H9 (cell line): ENCODE measurements around the gene WDR70. TPM values are rescaled to one million over a fixed set of nuclear protein-coding genes. Genes with fewer than 3 reads are reported as not detected.

ENCODE experiments used
- DNase-seq: peaks from one replicate; pipeline ENCODE4 v3.0.0-alpha.2; 2017
- H2AFZ ChIP-seq: one replicate; pipeline ENCODE4 v1.6.1; 2013; ENCODE audit warnings: mild to moderate bottlenecking, low read length, control low read depth, moderate library complexity
- H2AK5ac ChIP-seq: 2 replicates; pipeline ENCODE4 v1.6.1; 2013; ENCODE audit warnings: low read length, control low read depth, mixed read lengths; ENCODE audit not compliant: insufficient read length
- H2BK120ac ChIP-seq: one replicate; pipeline ENCODE4 v1.6.1; 2013; ENCODE audit warnings: low read depth, mild to moderate bottlenecking, low read length, control low read depth, inconsistent platforms; ENCODE audit not compliant: poor library complexity, severe bottlenecking
- H2BK12ac ChIP-seq: 2 replicates; pipeline ENCODE4 v1.6.1; 2013; ENCODE audit warnings: low read length, control low read depth, mixed read lengths, low read depth; ENCODE audit not compliant: insufficient read length
- H2BK15ac ChIP-seq: 2 replicates; pipeline ENCODE4 v1.6.1; 2013; ENCODE audit warnings: low read depth, low read length, control low read depth
- H2BK20ac ChIP-seq: one replicate; pipeline ENCODE4 v1.6.1; 2013; ENCODE audit warnings: low read depth, mild to moderate bottlenecking, low read length, control low read depth, inconsistent platforms; ENCODE audit not compliant: poor library complexity, severe bottlenecking
- H2BK5ac ChIP-seq: 2 replicates; pipeline ENCODE4 v1.6.1; 2013; ENCODE audit warnings: low read length, control low read depth, mixed read lengths; ENCODE audit not compliant: insufficient read length
- H3K14ac ChIP-seq: 2 replicates; pipeline ENCODE4 v1.6.1; 2013; ENCODE audit warnings: low read length, control low read depth; ENCODE audit not compliant: insufficient read depth
- H3K18ac ChIP-seq: 2 replicates; pipeline ENCODE4 v1.6.1; 2013; ENCODE audit warnings: low read depth, mild to moderate bottlenecking, mixed read lengths, low read length, control low read depth; ENCODE audit not compliant: insufficient read length
- H3K23ac ChIP-seq: 2 replicates; pipeline ENCODE4 v1.6.1; 2013; ENCODE audit warnings: low read length, control low read depth, mixed read lengths, low read depth; ENCODE audit not compliant: insufficient read length
- H3K23me2 ChIP-seq: 2 replicates; pipeline ENCODE4 v1.6.1; 2013; ENCODE audit warnings: low read depth, mild to moderate bottlenecking, mixed read lengths, low read length, control low read depth; ENCODE audit not compliant: insufficient read length, poor library complexity, severe bottlenecking
- H3K27ac ChIP-seq: 2 replicates; pipeline ENCODE4 v1.5.1; 2013; ENCODE audit warnings: low read length, control low read depth, mixed read lengths, low read depth; ENCODE audit not compliant: insufficient read length
- H3K27me3 ChIP-seq: 2 replicates; pipeline ENCODE4 v1.6.1; 2013; ENCODE audit warnings: low read length, control low read depth, inconsistent platforms; ENCODE audit not compliant: insufficient read depth
- H3K4ac ChIP-seq: 2 replicates; pipeline ENCODE4 v1.6.1; 2013; ENCODE audit warnings: low read depth, mild to moderate bottlenecking, control low read depth, inconsistent platforms, low read length, moderate library complexity
- H3K4me1 ChIP-seq: 2 replicates; pipeline ENCODE4 v1.6.1; 2013; ENCODE audit warnings: low read length, control low read depth, inconsistent platforms; ENCODE audit not compliant: insufficient read depth
- H3K4me2 ChIP-seq: 2 replicates; pipeline ENCODE4 v1.6.1; 2013; ENCODE audit warnings: low read length, control low read depth, mixed read lengths; ENCODE audit not compliant: insufficient read length, insufficient read depth
- H3K56ac ChIP-seq: 2 replicates; pipeline ENCODE4 v1.6.1; 2013; ENCODE audit warnings: low read depth, mild to moderate bottlenecking, mixed read lengths, low read length, control low read depth; ENCODE audit not compliant: insufficient read length
- H3K79me1 ChIP-seq: 2 replicates; pipeline ENCODE4 v1.6.1; 2013; ENCODE audit warnings: low read depth, mild to moderate bottlenecking, moderate library complexity, low read length, control low read depth, inconsistent platforms; ENCODE audit not compliant: insufficient read depth, poor library complexity, severe bottlenecking
- H3K79me2 ChIP-seq: 2 replicates; pipeline ENCODE4 v1.6.1; 2013; ENCODE audit warnings: low read length, control low read depth, inconsistent platforms; ENCODE audit not compliant: insufficient read depth
- H3K9ac ChIP-seq: 2 replicates; pipeline ENCODE4 v1.6.1; 2013; ENCODE audit warnings: low read length, control low read depth, mixed read lengths; ENCODE audit not compliant: insufficient read length; ENCODE audit errors: extremely low read depth
- H3K9me3 ChIP-seq: one replicate; pipeline ENCODE4 v1.6.1; 2013; ENCODE audit warnings: low read depth, low read length, inconsistent platforms; ENCODE audit not compliant: control insufficient read depth
- H3T11ph ChIP-seq: one replicate; pipeline ENCODE4 v1.6.1; 2013; ENCODE audit warnings: mild to moderate bottlenecking, low read length, control low read depth, inconsistent platforms
- H4K20me1 ChIP-seq: one replicate; pipeline ENCODE4 v1.6.1; 2013; ENCODE audit not compliant: control insufficient read depth, insufficient read length, insufficient read depth
- H4K5ac ChIP-seq: 2 replicates; pipeline ENCODE4 v1.6.1; 2013; ENCODE audit warnings: low read depth, mild to moderate bottlenecking, mixed read lengths, low read length, control low read depth; ENCODE audit not compliant: insufficient read length
- H4K8ac ChIP-seq: replicated peaks from 2 replicates; pipeline ENCODE4 v1.6.1; 2013; ENCODE audit warnings: low read length, control low read depth, mixed read lengths, low read depth; ENCODE audit not compliant: insufficient read length
- H4K91ac ChIP-seq: 2 replicates; pipeline ENCODE4 v1.6.1; 2013; ENCODE audit warnings: low read depth, mild to moderate bottlenecking, moderate library complexity, mixed read lengths, low read length, control low read depth; ENCODE audit not compliant: insufficient read length
- H3K27ac Mint-ChIP-seq, 3 experiments: 2 replicates in 2 of 3; 3 replicates in 1 of 3; pipeline ENCODE4 v1.8.0; 2020 to 2021; ENCODE audit warnings: mixed read lengths in 3 of 3, mild to moderate bottlenecking in 1 of 3, moderate library complexity in 1 of 3
- H3K27me3 Mint-ChIP-seq: 2 replicates; pipeline ENCODE4 v1.8.0; 2021; ENCODE audit warnings: low read depth, mild to moderate bottlenecking, moderate library complexity, mixed read lengths
- H3K36me3 Mint-ChIP-seq, 3 experiments: 2 replicates in 2 of 3; 3 replicates in 1 of 3; pipeline ENCODE4 v1.8.0; 2020 to 2021; ENCODE audit warnings: low read depth in 3 of 3, mixed read lengths in 3 of 3; ENCODE audit not compliant: insufficient read depth in 1 of 3
- H3K4me1 Mint-ChIP-seq, 2 experiments: 2 replicates each; pipeline ENCODE4 v1.8.0; 2020; ENCODE audit warnings: mixed read lengths in 2 of 2
- H3K4me3 Mint-ChIP-seq, 2 experiments: 2 replicates in 1 of 2; 3 replicates in 1 of 2; pipeline ENCODE4 v1.8.0; 2020 to 2021; ENCODE audit warnings: mild to moderate bottlenecking in 2 of 2, mixed read lengths in 2 of 2, moderate library complexity in 1 of 2
- H3K9me3 Mint-ChIP-seq, 2 experiments: 2 replicates in 1 of 2; 3 replicates in 1 of 2; pipeline ENCODE4 v1.8.0; 2020; ENCODE audit warnings: mild to moderate bottlenecking in 2 of 2, mixed read lengths in 2 of 2, moderate library complexity in 1 of 2
- CTCF ChIP-seq: fragments of 200-600 bp; sonication (generic); conservative IDR thresholded peaks from 3 replicates; pipeline ENCODE4 v1.8.0; 2021; ENCODE audit warnings: antibody characterized with exemption, mild to moderate bottlenecking
- WGBS: extraction: QIAGEN DNeasy Blood & Tissue Kit; methylation state at CpG from one replicate; pipeline ENCODE4 v1.1.7; 2013; ENCODE audit warnings: missing lambda C conversion rate, low lambda C conversion rate, mixed read lengths; ENCODE audit not compliant: insufficient read length; ENCODE audit errors: extremely low coverage; 5-methylcytosine and 5-hydroxymethylcytosine counted together
- total RNA-seq: library from RNA; stranded (reverse); gene quantifications from 2 replicates; pipeline ENCODE4 v1.2.1, GENCODE V29; 2021

The WDR70 gene
- total RNA-seq, 1 experiment from 2014 or later: 38.1 TPM

GRCh38 chr5:37511646-37512045, 132.5 kb downstream of the WDR70 start:
- no peak overlapping the region for H2BK120ac ChIP-seq
- Mint-ChIP-seq H3K4me3 (no peak overlapping the region), H3K9me3 (no peaks in the 10 kb centered on the region), H3K27me3 (no peaks in the 10 kb centered on the region), H3K4me1 (no peaks in the 10 kb centered on the region), H3K27ac (no peak overlapping the region), H3K36me3 (no peaks in the 10 kb centered on the region)
- no peak for TF ChIP-seq CTCF
- H2BK5ac ChIP-seq: no peak overlapping the region
- no peaks in the 10 kb centered on the region for H3K9me3 ChIP-seq
- no peak overlapping the region for H4K8ac ChIP-seq
- H2AK5ac ChIP-seq: no peak overlapping the region
- H2BK12ac ChIP-seq: no peak overlapping the region
- H2BK20ac ChIP-seq: no peak overlapping the region
- no peak for DNase-seq
- no peak overlapping the region for H3K14ac ChIP-seq
- H3K4me2 ChIP-seq: no peak overlapping the region
- no peak overlapping the region for H4K5ac ChIP-seq
- no peak overlapping the region for H3T11ph ChIP-seq
- no peak overlapping the region for H3K4ac ChIP-seq
- no peak overlapping the region for H3K18ac ChIP-seq
- H3K27me3 ChIP-seq: no peaks in the 10 kb centered on the region; the same call in 1 of the 2 replicates
- no peak overlapping the region for H4K91ac ChIP-seq
- no peak overlapping the region for H3K9ac ChIP-seq
- no peak overlapping the region for H3K56ac ChIP-seq
- no peaks in the 10 kb centered on the region for H3K4me1 ChIP-seq
- H3K23me2 ChIP-seq: no peaks in the 10 kb centered on the region
- no CpG with 5 or more reads among the region's 1 CpG for WGBS
- no peak overlapping the region for H3K23ac ChIP-seq
- H4K20me1 ChIP-seq: no peaks in the 10 kb centered on the region
- H2BK15ac ChIP-seq: no peak overlapping the region
- H3K27ac ChIP-seq: no peak overlapping the region
- H3K79me1 ChIP-seq: no peaks in the 10 kb centered on the region
- no peak overlapping the region for H2AFZ ChIP-seq
- H3K79me2 ChIP-seq: no peaks in the 10 kb centered on the region
